ENCODE data around the gene PTAFR. TPM values are rescaled to one million over a fixed set of nuclear protein-coding genes. Genes with fewer than 3 reads are reported as not detected.
A peak's percentile ranks its signal among the peaks of the same experiment; 100 is the strongest.

Gene PTAFR
- total and polyA plus RNA-seq, 2 of the 4 experiments (the other 2 are of a cell fraction) = 0.17 to 0.18 TPM

- DNase-seq = peak; percentile 93
- H2AFZ ChIP-seq (replicated peaks; ENCODE audit: low read length, poor library complexity) = peak overlapping the region; percentile 74
Observed at GRCh38 chr1:28112388-28113241, 63.9 kb downstream of the PTAFR start.

More at GRCh38 chr1:28112388-28113241, 63.9 kb downstream of the PTAFR start:
- Histone ChIP-seq H3K4ac (ENCODE audit: low read depth, low read length) (peak overlapping the region; percentile 84), H3K23ac (ENCODE audit: low read depth, low read length) (peak overlapping the region; percentile 6; the same call in 1 of the 2 replicates), H3K4me3 (ENCODE audit: insufficient read depth, low read depth, low read length) (no peak overlapping the region), H4K8ac (ENCODE audit: low read depth in 2 of 2, low read length in 2 of 2) (peak overlapping the region; percentile 30 to 77; a peak in 2 of 4 replicates), H3K14ac (replicated peaks; ENCODE audit: low read depth, low read length) (peak overlapping the region; percentile 54; the same call in 1 of the 2 replicates), H3K18ac (ENCODE audit: low read depth, low read length) (peak overlapping the region; percentile 83; the same call in 1 of the 2 replicates), H4K91ac (ENCODE audit: insufficient read depth, low read depth, low read length) (peak overlapping the region; percentile 60), H3K4me2 (ENCODE audit: low read depth, low read length) (no peak overlapping the region), H2AK9ac (replicated peaks; ENCODE audit: low read depth, low read length, poor library complexity) (no peak overlapping the region), H2BK20ac (ENCODE audit: low read depth, low read length) (peak overlapping the region; percentile 75), H3K9ac (ENCODE audit: low read depth, low read length) (no peak overlapping the region), H3K9me3 (ENCODE audit: control insufficient read depth, insufficient read depth, low read length) (no peaks in the 10 kb centered on the region), H3K56ac (ENCODE audit: extremely low read depth, insufficient read depth, low read length) (no peak overlapping the region), H3K79me1 (ENCODE audit: low read depth in 1 of 2, low read length in 2 of 2) (no peaks in the 10 kb centered on the region), H3K9me1 (ENCODE audit: insufficient read depth, low read length) (peaks cover 6% of the 10 kb centered on the region), H4K5ac (ENCODE audit: low read depth, low read length) (peak overlapping the region; percentile 83; the same call in 1 of the 2 replicates), H2BK120ac (ENCODE audit: low read depth, low read length) (peak overlapping the region; percentile 81), H4K20me1 (ENCODE audit: insufficient read depth, low read length) (no peaks in the 10 kb centered on the region), H3K27me3 (ENCODE audit: control insufficient read depth, insufficient read depth, low read length) (no peaks in the 10 kb centered on the region), H2AK5ac (ENCODE audit: low read depth, low read length) (peak overlapping the region; percentile 61; the same call in 1 of the 2 replicates), H2BK15ac (ENCODE audit: low read depth, low read length) (peak overlapping the region; percentile 60; the same call in 1 of the 3 replicates), H3K4me1 (ENCODE audit: control insufficient read depth, insufficient read depth, low read length) (peaks cover 5% of the 10 kb centered on the region; the same call in 1 of the 2 replicates), H3K36me3 (ENCODE audit: control insufficient read depth, insufficient read depth, low read length) (no peaks in the 10 kb centered on the region), H3K27ac (ENCODE audit: insufficient read depth, low read length) (no peak overlapping the region; the same call in 1 of the 2 replicates), H2BK5ac (ENCODE audit: low read depth, low read length, poor library complexity, severe bottlenecking) (peak overlapping the region; percentile 71)
- POLR2A ChIA-PET (ENCODE audit: unreplicated experiment) = no interaction called here
- no CpG with 5 or more reads among the region's 5 CpGs for WGBS, 2 experiments (ENCODE audit: extremely low coverage in 2 of 2, insufficient read length in 1 of 2)
- TF ChIP-seq FOS (IDR thresholded peaks at IDR 0.05; ENCODE audit: low read depth, low read length) (peak; percentile 35; the same call in 1 of the 2 replicates), CHD1 (IDR thresholded peaks at IDR 0.05; ENCODE audit: low read depth, low read length) (no peak), CTCF (conservative IDR thresholded peaks at IDR 0.05; ENCODE audit: low read depth, low read length) (peak; percentile 22; the same call in 1 of the 2 replicates), CEBPB (IDR thresholded peaks at IDR 0.05; ENCODE audit: low read depth, low read length) (peak; percentile 69; the same call in 1 of the 2 replicates), SMC3 (IDR thresholded peaks at IDR 0.05; ENCODE audit: low read depth, low read length) (no peak), RAD21 (IDR thresholded peaks at IDR 0.05; ENCODE audit: low read length) (no peak), MAFK (IDR thresholded peaks at IDR 0.05; ENCODE audit: low read depth, low read length) (no peak)
- BruUV-seq (replicated peaks) = no TSS peak
- peak; percentile 86 for ATAC-seq (ENCODE audit: low read depth)
- CTCF ChIA-PET = interaction anchor here (0.6 to 1.2 kb wide), 7 partner anchors 9 to 755 kb away, joined by 3 to 7 read pairs (median 4); partner anchors contain the start of gene EYA3
- dilution Hi-C loops (cut with HindIII; ENCODE audit: low sequenced_read_pairs, unreplicated experiment) = no loop called here
- in situ Hi-C loops (cut with MboI; ENCODE audit: low sequenced_read_pairs) = no loop called here
- intact Hi-C loops (cut with micrococcal nuclease) = no loop called here
